ENCODE results near the gene AVPR1B. TPM values are rescaled to one million over a fixed set of nuclear protein-coding genes. Genes with fewer than 3 reads are reported as not detected.

Gene AVPR1B
- total RNA-seq, 1 experiment from 2014 or later, result not detected

DNA sequence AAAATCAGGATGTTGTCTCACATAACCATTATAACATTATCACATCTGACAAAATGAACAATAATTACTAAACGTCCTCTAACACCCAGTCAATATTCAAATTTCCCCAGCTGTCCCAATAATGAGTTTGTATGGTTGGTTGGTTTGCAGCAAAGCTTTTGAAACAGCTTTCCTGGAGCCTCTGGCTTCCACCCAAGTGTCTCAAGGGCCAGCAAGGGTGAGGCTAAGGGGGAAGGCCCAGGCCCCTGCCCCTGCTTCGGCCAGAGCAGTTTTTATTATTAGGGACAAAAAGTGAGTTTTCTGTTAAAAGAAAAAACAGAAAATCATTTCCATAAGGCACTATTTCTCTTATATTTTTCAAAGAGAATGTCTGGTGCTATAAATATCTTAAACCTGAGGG lies 19.1 kb upstream of the AVPR1B start:
- no peak overlapping the region for H3K4me3 ChIP-seq (ENCODE audit: low read depth in 2 of 2, low read length in 2 of 2)
- no peak overlapping the region for H3K27ac ChIP-seq (ENCODE audit: low read length)
- ATAC-seq (no peak), DNase-seq (ENCODE audit: low read depth, low spot score) (no peak)
- no peaks in the 10 kb centered on the region for H3K9me3 ChIP-seq (ENCODE audit: control insufficient read depth, insufficient read depth, low read depth, low read length)
- ChIA-PET CTCF (no interaction called here), POLR2A (no interaction called here)
- H3K4me1 ChIP-seq (ENCODE audit: control insufficient read depth, insufficient read depth, low read length), result no peaks in the 10 kb centered on the region
- no peaks in the 10 kb centered on the region for H3K36me3 ChIP-seq (ENCODE audit: control insufficient read depth, insufficient read depth, low read length)
- H3K27me3 ChIP-seq (ENCODE audit: control insufficient read depth, insufficient read depth, low read length), result peaks cover 10% of the 10 kb centered on the region
- intact Hi-C loops (cut with micrococcal nuclease; ENCODE audit: unreplicated experiment), result no loop called here
- TF ChIP-seq, protein P1, sequence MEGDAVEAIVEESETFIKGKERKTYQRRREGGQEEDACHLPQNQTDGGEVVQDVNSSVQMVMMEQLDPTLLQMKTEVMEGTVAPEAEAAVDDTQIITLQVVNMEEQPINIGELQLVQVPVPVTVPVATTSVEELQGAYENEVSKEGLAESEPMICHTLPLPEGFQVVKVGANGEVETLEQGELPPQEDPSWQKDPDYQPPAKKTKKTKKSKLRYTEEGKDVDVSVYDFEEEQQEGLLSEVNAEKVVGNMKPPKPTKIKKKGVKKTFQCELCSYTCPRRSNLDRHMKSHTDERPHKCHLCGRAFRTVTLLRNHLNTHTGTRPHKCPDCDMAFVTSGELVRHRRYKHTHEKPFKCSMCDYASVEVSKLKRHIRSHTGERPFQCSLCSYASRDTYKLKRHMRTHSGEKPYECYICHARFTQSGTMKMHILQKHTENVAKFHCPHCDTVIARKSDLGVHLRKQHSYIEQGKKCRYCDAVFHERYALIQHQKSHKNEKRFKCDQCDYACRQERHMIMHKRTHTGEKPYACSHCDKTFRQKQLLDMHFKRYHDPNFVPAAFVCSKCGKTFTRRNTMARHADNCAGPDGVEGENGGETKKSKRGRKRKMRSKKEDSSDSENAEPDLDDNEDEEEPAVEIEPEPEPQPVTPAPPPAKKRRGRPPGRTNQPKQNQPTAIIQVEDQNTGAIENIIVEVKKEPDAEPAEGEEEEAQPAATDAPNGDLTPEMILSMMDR (IDR thresholded peaks at IDR 0.05), result no peak
- TF ChIP-seq SIN3A (IDR thresholded peaks at IDR 0.05; ENCODE audit: borderline replicate concordance, insufficient read depth, low read depth, low read length) (no peak), POLR2AphosphoS5 (IDR thresholded peaks at IDR 0.05; ENCODE audit: low read depth, low read length) (no peak), TCF7L2 (IDR thresholded peaks at IDR 0.05; ENCODE audit: low read depth, low read length) (no peak)
- TF ChIP-seq, protein P2, sequence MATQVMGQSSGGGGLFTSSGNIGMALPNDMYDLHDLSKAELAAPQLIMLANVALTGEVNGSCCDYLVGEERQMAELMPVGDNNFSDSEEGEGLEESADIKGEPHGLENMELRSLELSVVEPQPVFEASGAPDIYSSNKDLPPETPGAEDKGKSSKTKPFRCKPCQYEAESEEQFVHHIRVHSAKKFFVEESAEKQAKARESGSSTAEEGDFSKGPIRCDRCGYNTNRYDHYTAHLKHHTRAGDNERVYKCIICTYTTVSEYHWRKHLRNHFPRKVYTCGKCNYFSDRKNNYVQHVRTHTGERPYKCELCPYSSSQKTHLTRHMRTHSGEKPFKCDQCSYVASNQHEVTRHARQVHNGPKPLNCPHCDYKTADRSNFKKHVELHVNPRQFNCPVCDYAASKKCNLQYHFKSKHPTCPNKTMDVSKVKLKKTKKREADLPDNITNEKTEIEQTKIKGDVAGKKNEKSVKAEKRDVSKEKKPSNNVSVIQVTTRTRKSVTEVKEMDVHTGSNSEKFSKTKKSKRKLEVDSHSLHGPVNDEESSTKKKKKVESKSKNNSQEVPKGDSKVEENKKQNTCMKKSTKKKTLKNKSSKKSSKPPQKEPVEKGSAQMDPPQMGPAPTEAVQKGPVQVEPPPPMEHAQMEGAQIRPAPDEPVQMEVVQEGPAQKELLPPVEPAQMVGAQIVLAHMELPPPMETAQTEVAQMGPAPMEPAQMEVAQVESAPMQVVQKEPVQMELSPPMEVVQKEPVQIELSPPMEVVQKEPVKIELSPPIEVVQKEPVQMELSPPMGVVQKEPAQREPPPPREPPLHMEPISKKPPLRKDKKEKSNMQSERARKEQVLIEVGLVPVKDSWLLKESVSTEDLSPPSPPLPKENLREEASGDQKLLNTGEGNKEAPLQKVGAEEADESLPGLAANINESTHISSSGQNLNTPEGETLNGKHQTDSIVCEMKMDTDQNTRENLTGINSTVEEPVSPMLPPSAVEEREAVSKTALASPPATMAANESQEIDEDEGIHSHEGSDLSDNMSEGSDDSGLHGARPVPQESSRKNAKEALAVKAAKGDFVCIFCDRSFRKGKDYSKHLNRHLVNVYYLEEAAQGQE (IDR thresholded peaks at IDR 0.05; ENCODE audit: insufficient read depth in 1 of 2, low read depth in 2 of 2, low read length in 1 of 2), result no peak
- in situ Hi-C loops (cut with HindIII; ENCODE audit: low pct_unique_long_range_greater_than_20kb, low sequenced_read_pairs), result no loop called here
- BruUV-seq (replicated peaks), result no TSS peak

DNA sequence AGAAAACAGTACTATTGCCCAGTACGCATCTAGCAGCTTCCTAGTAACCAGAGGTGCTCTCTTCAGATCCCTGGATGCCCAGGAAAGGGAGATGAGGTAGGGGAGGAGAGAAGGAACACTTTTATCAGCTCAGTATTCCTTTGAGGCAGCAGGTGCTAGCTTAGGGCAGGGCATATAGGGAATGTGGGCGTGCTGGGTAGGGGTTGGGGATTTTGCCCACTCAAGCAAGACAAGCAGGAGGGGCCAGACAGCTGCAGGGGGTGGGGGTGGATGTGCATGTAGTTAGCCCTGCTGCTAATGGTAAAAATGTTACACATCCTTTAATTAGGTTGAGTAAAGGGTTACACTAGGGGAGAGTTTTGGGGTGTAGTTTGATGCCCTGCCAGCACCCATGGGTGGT lies 18.1 kb upstream of the AVPR1B start:
- ATAC-seq, result no peak
- ChIA-PET CTCF (no interaction called here), POLR2A (interaction anchor here (0.5 to 0.6 kb wide), 2 partner anchors 106 to 541 kb away, joined by 3 read pairs; no protein-coding TSS in a partner anchor)
- H3K27me3 ChIP-seq (ENCODE audit: control insufficient read depth, insufficient read depth, low read length), result peaks cover 8% of the 10 kb centered on the region
- in situ Hi-C loops (cut with HindIII; ENCODE audit: low pct_unique_long_range_greater_than_20kb, low sequenced_read_pairs), result no loop called here
- intact Hi-C loops (cut with micrococcal nuclease; ENCODE audit: unreplicated experiment), result no loop called here
- TF ChIP-seq TCF7L2 (IDR thresholded peaks at IDR 0.05; ENCODE audit: low read depth, low read length) (no peak), POLR2AphosphoS5 (IDR thresholded peaks at IDR 0.05; ENCODE audit: low read depth, low read length) (no peak), SIN3A (IDR thresholded peaks at IDR 0.05; ENCODE audit: borderline replicate concordance, insufficient read depth, low read depth, low read length) (no peak)
- TF ChIP-seq, protein P1 (IDR thresholded peaks at IDR 0.05), result no peak
- TF ChIP-seq, protein P2 (IDR thresholded peaks at IDR 0.05; ENCODE audit: insufficient read depth in 1 of 2, low read depth in 2 of 2, low read length in 1 of 2), result no peak
- no peak overlapping the region for H3K4me3 ChIP-seq (ENCODE audit: low read depth in 2 of 2, low read length in 2 of 2)
- DNase-seq (ENCODE audit: low read depth, low spot score), result no peak
- H3K27ac ChIP-seq (ENCODE audit: low read length), result no peak overlapping the region
- H3K36me3 ChIP-seq (ENCODE audit: control insufficient read depth, insufficient read depth, low read length), result no peaks in the 10 kb centered on the region
- BruUV-seq (replicated peaks), result no TSS peak
- H3K4me1 ChIP-seq (ENCODE audit: control insufficient read depth, insufficient read depth, low read length), result no peaks in the 10 kb centered on the region
- H3K9me3 ChIP-seq (ENCODE audit: control insufficient read depth, insufficient read depth, low read depth, low read length), result no peaks in the 10 kb centered on the region
